Measurements from ENCODE around the gene LCT. TPM values are rescaled to one million over a fixed set of nuclear protein-coding genes. Genes with fewer than 3 reads are reported as not detected.
A peak's percentile ranks its signal among the peaks of the same experiment; 100 is the strongest.
"Not testable (repeated sequence)": the region's sequence is repeated elsewhere in the genome, so short reads cannot be mapped to it uniquely, and the experiment has no call there.

LCT gene
- total RNA-seq (under 1 TPM; 0.06 to 0.10 TPM), polyA plus RNA-seq (ENCODE audit: insufficient read length in 2 of 2) (under 1 TPM; 0.06 to 0.08 TPM)
- long read RNA-seq, donor 1, result 0 reads
- long read RNA-seq, donor 2, result 0 reads
- long read RNA-seq, donor 3, result 0 reads
- long read RNA-seq, donor 4, result 0 reads

GRCh38 chr2:135836596-135837270 is at the start of gene LCT:
Gene LCT, minus strand, starts transcription at chr2:135837184. Its CDS starts 15 bp downstream, at chr2:135837169.
- Histone ChIP-seq H3K27me3 (ENCODE audit: control insufficient read depth, insufficient read depth, low read length) (no peaks in the 10 kb centered on the region), H3K4me3 (ENCODE audit: low read depth, low read length) (no peak within 1 kb of the TSS), H3K4me1 (ENCODE audit: control insufficient read depth, insufficient read depth, low read length) (no peaks in the 10 kb centered on the region), H3K36me3 (ENCODE audit: control insufficient read depth, insufficient read depth, low read length) (no peaks in the 10 kb centered on the region), H3K27ac (ENCODE audit: low read depth, low read length) (no peak within 1 kb of the TSS), H3K9me3 (ENCODE audit: control insufficient read depth, insufficient read depth, low read length) (no peaks in the 10 kb centered on the region)
- no peak for DNase-seq (ENCODE audit: low read depth in 4 of 6, low spot score in 6 of 6)
- WGBS (ENCODE audit: insufficient coverage), result 89% methylated on average over 12 of the region's 12 CpGs

DNA sequence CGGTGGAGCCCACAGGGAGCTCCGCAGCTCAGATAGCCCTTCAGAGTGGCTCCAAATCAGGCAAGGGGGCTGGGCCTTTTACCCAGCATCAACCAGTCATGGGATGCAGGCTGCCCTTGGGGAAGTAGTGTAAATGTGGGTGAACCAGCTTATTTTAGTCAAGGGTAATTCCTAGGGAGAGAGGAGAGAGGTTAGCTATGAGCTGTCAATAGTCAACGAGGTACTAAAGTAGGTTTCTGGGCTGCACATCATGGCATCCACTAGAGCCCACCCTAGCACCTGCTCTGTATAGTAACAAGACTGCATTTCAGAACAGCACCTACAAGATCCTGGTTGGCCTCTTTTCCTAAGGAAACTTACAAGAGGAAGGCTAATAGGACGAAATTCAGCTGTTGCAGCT is 48.7 kb upstream of the LCT start:
- Histone ChIP-seq H3K4me3 (ENCODE audit: low read depth, low read length) (no peak overlapping the region), H3K9me3 (ENCODE audit: control insufficient read depth, insufficient read depth, low read length) (no peaks in the 10 kb centered on the region), H3K27ac (ENCODE audit: low read depth, low read length) (no peak overlapping the region), H3K27me3 (ENCODE audit: control insufficient read depth, insufficient read depth, low read length) (no peaks in the 10 kb centered on the region), H3K4me1 (ENCODE audit: control insufficient read depth, insufficient read depth, low read length) (peaks cover 2% of the 10 kb centered on the region), H3K36me3 (ENCODE audit: control insufficient read depth, insufficient read depth, low read length) (no peaks in the 10 kb centered on the region)
- DNase-seq (ENCODE audit: low read depth in 4 of 6, low spot score in 6 of 6), result no peak
- WGBS (ENCODE audit: insufficient coverage), result 95% methylated on average over 4 of the region's 4 CpGs

- no CpG with 5 or more reads among the region's 3 CpGs for WGBS (ENCODE audit: insufficient coverage)
- H3K27ac ChIP-seq (ENCODE audit: low read depth, low read length), result no peak overlapping the region
- DNase-seq (ENCODE audit: low read depth in 4 of 6, low spot score in 6 of 6), result no peak
These were observed 45.4 kb upstream of the LCT start for GRCh38 chr2:135882415-135882814.

GRCh38 chr2:135876770-135877169 is 39.8 kb upstream of the LCT start:
- Histone ChIP-seq H3K4me3 (ENCODE audit: low read depth, low read length) (peak overlapping the region; percentile 69), H3K4me1 (ENCODE audit: control insufficient read depth, insufficient read depth, low read length) (peaks cover 17% of the 10 kb centered on the region)
- not testable (repeated sequence) for H3K36me3 ChIP-seq (ENCODE audit: control insufficient read depth, insufficient read depth, low read length); DNase-seq (ENCODE audit: low read depth in 4 of 6, low spot score in 6 of 6); H3K27ac ChIP-seq (ENCODE audit: low read depth, low read length); H3K9me3 ChIP-seq (ENCODE audit: control insufficient read depth, insufficient read depth, low read length); H3K27me3 ChIP-seq (ENCODE audit: control insufficient read depth, insufficient read depth, low read length)
- WGBS (ENCODE audit: insufficient coverage), result 93% methylated on average over 3 of the region's 15 CpGs

More at GRCh38 chr2:135882415-135882814, 45.4 kb upstream of the LCT start:
- Histone ChIP-seq H3K36me3 (ENCODE audit: control insufficient read depth, insufficient read depth, low read length) (no peaks in the 10 kb centered on the region), H3K27me3 (ENCODE audit: control insufficient read depth, insufficient read depth, low read length) (no peaks in the 10 kb centered on the region), H3K9me3 (ENCODE audit: control insufficient read depth, insufficient read depth, low read length) (no peaks in the 10 kb centered on the region), H3K4me1 (ENCODE audit: control insufficient read depth, insufficient read depth, low read length) (peaks cover 2% of the 10 kb centered on the region), H3K4me3 (ENCODE audit: low read depth, low read length) (no peak overlapping the region)

DNA sequence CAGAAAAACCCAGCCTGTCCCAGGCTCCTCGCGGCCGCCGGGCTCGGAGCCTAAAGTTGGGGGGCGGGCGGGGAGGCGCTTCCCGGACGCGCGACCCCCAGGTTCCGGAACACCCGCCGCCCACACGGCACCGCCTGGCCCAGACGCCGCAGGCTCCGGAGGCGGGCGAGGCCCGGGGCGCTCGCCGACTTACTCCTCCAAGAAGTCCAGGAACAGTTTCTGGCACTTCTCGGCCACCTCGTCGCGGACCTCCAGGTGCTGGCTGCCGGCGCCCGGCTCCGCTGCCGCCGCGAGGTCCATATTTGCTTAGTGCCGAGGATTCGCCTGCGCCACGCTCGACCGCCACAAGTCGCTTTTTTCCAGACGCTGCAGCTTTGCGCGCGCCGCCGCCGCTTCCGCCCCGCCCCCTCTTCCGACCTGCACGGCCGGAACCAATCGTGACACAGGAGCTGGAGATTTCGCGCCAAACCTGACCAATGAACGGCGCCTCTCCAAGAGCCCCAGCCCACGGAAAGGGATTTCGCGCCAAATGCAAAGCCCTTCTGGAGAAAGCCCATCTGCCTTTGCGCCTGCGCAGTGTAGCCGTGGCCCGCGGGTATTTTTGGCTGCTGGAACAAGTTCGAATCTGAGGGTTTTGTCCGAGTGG is 39.2 kb upstream of the LCT start, which contains the start of gene MCM6:
TSS of gene MCM6 (minus strand) at position 378 of the 646 bp plus-strand sequence. CDS start at position 300, 78 bp downstream.
- WGBS (ENCODE audit: insufficient coverage), result under 1% methylated on average over 65 of the region's 71 CpGs
- H3K27ac ChIP-seq (ENCODE audit: low read depth, low read length), result peak within 1 kb of the TSS; percentile 67
- no peaks in the 10 kb centered on the region for H3K36me3 ChIP-seq (ENCODE audit: control insufficient read depth, insufficient read depth, low read length)

GRCh38 chr2:135875491-135876065 is 38.6 kb upstream of the LCT start:
- peak in 2 of 6 donors; percentile 5 to 23 for DNase-seq (ENCODE audit: low read depth in 4 of 6, low spot score in 6 of 6)
- H3K27me3 ChIP-seq (ENCODE audit: control insufficient read depth, insufficient read depth, low read length), result no peaks in the 10 kb centered on the region
- no peaks in the 10 kb centered on the region for H3K36me3 ChIP-seq (ENCODE audit: control insufficient read depth, insufficient read depth, low read length)
- H3K4me3 ChIP-seq (ENCODE audit: low read depth, low read length), result peak overlapping the region; percentile 69
- H3K4me1 ChIP-seq (ENCODE audit: control insufficient read depth, insufficient read depth, low read length), result peaks cover 17% of the 10 kb centered on the region
- peak overlapping the region; percentile 67 for H3K27ac ChIP-seq (ENCODE audit: low read depth, low read length)
- WGBS (ENCODE audit: insufficient coverage), result under 1% methylated on average over 25 of the region's 26 CpGs
- no peaks in the 10 kb centered on the region for H3K9me3 ChIP-seq (ENCODE audit: control insufficient read depth, insufficient read depth, low read length)

More for the DNA sequence above, 39.2 kb upstream of the LCT start, which contains the start of gene MCM6:
- DNase-seq (ENCODE audit: low read depth in 4 of 6, low spot score in 6 of 6), result peak; percentile 88 to 100 (median 98)
- H3K4me3 ChIP-seq (ENCODE audit: low read depth, low read length), result peak within 1 kb of the TSS; percentile 69
- H3K27me3 ChIP-seq (ENCODE audit: control insufficient read depth, insufficient read depth, low read length), result no peaks in the 10 kb centered on the region
- H3K4me1 ChIP-seq (ENCODE audit: control insufficient read depth, insufficient read depth, low read length), result peaks cover 17% of the 10 kb centered on the region
- no peaks in the 10 kb centered on the region for H3K9me3 ChIP-seq (ENCODE audit: control insufficient read depth, insufficient read depth, low read length)

DNA sequence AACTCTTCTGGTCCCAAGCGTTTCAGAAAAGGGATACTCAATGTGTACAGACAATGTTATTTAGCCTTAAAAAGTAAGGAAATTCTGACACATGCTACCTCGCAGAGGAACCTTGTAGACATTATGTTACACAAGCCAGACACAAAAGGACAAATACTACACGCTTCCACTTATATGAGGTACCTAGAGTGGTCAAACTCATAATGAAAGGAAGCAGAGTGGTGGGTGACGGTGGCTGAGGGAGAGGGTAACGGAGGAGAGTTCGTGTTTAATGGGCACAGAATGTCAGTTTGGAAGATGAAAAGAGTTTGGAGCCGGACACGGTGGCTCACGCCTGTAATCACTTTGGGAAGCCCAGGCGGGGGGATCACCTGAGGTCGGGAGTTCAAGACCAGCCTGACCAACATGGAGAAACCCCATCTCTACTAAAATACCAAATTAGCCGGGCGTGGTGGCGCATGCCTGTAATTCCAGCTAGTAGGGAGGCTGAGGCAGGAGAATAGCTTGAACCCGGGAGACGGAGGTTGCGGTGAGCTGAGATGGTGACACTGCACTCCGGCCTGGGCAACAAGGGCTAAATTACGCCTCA is 37.9 kb upstream of the LCT start:
- no peaks in the 10 kb centered on the region for H3K36me3 ChIP-seq (ENCODE audit: control insufficient read depth, insufficient read depth, low read length)
- no peaks in the 10 kb centered on the region for H3K9me3 ChIP-seq (ENCODE audit: control insufficient read depth, insufficient read depth, low read length)
- H3K27me3 ChIP-seq (ENCODE audit: control insufficient read depth, insufficient read depth, low read length), result no peaks in the 10 kb centered on the region
- peak overlapping the region; percentile 69 for H3K4me3 ChIP-seq (ENCODE audit: low read depth, low read length)
- no peak overlapping the region for H3K27ac ChIP-seq (ENCODE audit: low read depth, low read length)
- no peak for DNase-seq (ENCODE audit: low read depth in 4 of 6, low spot score in 6 of 6)
- H3K4me1 ChIP-seq (ENCODE audit: control insufficient read depth, insufficient read depth, low read length), result peaks cover 17% of the 10 kb centered on the region
- WGBS (ENCODE audit: insufficient coverage), result 64% methylated on average over 9 of the region's 19 CpGs

DNA sequence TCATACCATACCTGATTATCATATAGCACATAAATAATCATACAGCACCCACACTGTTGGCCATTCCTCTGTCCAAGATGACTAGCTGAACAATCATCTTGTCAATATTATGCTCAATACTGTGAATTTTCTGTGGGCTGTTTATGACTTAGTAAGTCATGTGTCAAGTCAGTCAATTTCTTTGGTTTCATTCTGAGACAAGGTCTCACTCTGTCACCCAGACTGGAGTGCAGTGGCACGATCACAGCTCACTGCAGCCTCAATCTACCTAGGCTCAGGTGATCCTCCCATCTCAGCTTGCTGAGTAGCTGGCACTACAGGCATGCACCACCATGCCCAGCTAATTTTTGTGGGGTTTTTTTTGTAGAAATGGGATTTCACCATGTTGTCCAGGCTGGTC is 33.6 kb upstream of the LCT start:
- no peak for DNase-seq (ENCODE audit: low read depth in 4 of 6, low spot score in 6 of 6)

DNA sequence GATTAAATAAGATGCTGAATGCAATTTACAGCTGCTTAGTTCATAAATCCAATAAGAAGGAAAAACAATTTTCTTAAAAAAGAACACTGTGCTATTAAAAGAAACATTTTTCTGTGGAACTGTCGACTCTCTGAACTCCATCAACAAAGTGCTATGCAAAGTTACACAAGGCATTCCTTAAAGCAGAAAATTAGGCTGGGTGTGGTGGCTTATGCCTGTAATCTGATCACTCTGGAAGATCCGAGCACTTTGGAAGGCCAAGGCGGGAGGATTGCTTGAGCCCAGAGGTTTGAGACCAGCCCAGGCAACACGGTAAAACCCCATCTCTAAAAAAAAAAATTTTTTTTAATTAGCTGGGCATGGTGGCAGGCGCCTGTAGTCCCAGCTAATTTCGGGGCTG is 26.2 kb upstream of the LCT start:
- peaks cover 19% of the 10 kb centered on the region for H3K36me3 ChIP-seq (ENCODE audit: control insufficient read depth, insufficient read depth, low read length)
- no peaks in the 10 kb centered on the region for H3K27me3 ChIP-seq (ENCODE audit: control insufficient read depth, insufficient read depth, low read length)
- 100% methylated on average over 1 of the region's 6 CpGs for WGBS (ENCODE audit: insufficient coverage)
- no peak for DNase-seq (ENCODE audit: low read depth in 4 of 6, low spot score in 6 of 6)
- no peak overlapping the region for H3K27ac ChIP-seq (ENCODE audit: low read depth, low read length)
- no peaks in the 10 kb centered on the region for H3K9me3 ChIP-seq (ENCODE audit: control insufficient read depth, insufficient read depth, low read length)
- H3K4me1 ChIP-seq (ENCODE audit: control insufficient read depth, insufficient read depth, low read length), result no peaks in the 10 kb centered on the region
- no peak overlapping the region for H3K4me3 ChIP-seq (ENCODE audit: low read depth, low read length)

More for the DNA sequence above, 33.6 kb upstream of the LCT start:
- H3K27me3 ChIP-seq (ENCODE audit: control insufficient read depth, insufficient read depth, low read length), result no peaks in the 10 kb centered on the region
- no peaks in the 10 kb centered on the region for H3K9me3 ChIP-seq (ENCODE audit: control insufficient read depth, insufficient read depth, low read length)
- H3K4me3 ChIP-seq (ENCODE audit: low read depth, low read length), result no peak overlapping the region
- peaks cover 10% of the 10 kb centered on the region for H3K36me3 ChIP-seq (ENCODE audit: control insufficient read depth, insufficient read depth, low read length)
- no CpG with 5 or more reads among the region's 1 CpG for WGBS (ENCODE audit: insufficient coverage)
- H3K27ac ChIP-seq (ENCODE audit: low read depth, low read length), result no peak overlapping the region
- H3K4me1 ChIP-seq (ENCODE audit: control insufficient read depth, insufficient read depth, low read length), result peaks cover 7% of the 10 kb centered on the region

Data from spinal cord (tissue), 10 donors.